A549 (cell line): ENCODE measurements around the gene PALLD.

Experiments used
- BCL3 ChIP-seq: fragments of >200 bp; sonication (Bioruptor Twin); formaldehyde crosslinking; IDR thresholded peaks from 3 replicates; pipeline ENCODE4 v1.6.1; 2016
- BHLHE40 ChIP-seq: IDR thresholded peaks from 2 replicates; pipeline ENCODE4 v1.6.1; 2012; ENCODE audit warnings: low read depth, low read length, inconsistent platforms
- E2F6 ChIP-seq: IDR thresholded peaks from 2 replicates; pipeline ENCODE4 v1.6.1; 2012; ENCODE audit warnings: low read depth, borderline replicate concordance
- ELK1 ChIP-seq: fragments of 150-350 bp; IDR thresholded peaks from 2 replicates; pipeline ENCODE4 v1.6.1; 2014; ENCODE audit warnings: low read depth, mild to moderate bottlenecking, low read length
- EP300 ChIP-seq, 2 experiments: fragments of >200 bp; sonication (Bioruptor Twin); formaldehyde crosslinking; IDR thresholded peaks; 2 replicates in 1 of 2; 3 replicates in 1 of 2; pipeline ENCODE4 v1.6.1; 2016 to 2017
- HOXA7 ChIP-seq: fragments of 250-450 bp; sonication (Bioruptor Pico); IDR thresholded peaks from 2 replicates; pipeline ENCODE4 v1.5.0; 2020; ENCODE audit warnings: mild to moderate bottlenecking, moderate library complexity
- JUN ChIP-seq, 2 experiments: fragments of >200 bp; sonication (Bioruptor Twin); formaldehyde crosslinking; IDR thresholded peaks; 2 replicates in 1 of 2; 3 replicates in 1 of 2; pipeline ENCODE4 v1.6.1; 2016 to 2017
- NPAS2 ChIP-seq: fragments of 250-450 bp; sonication (Bioruptor Pico); IDR thresholded peaks from 2 replicates; pipeline ENCODE4 v1.8.0; 2022; ENCODE audit warnings: mild to moderate bottlenecking, moderate library complexity, borderline replicate concordance
- POLR2A ChIP-seq: IDR thresholded peaks from 2 replicates; pipeline ENCODE4 v1.6.1; 2012; ENCODE audit warnings: mild to moderate bottlenecking, low read length
- TFCP2L1 ChIP-seq: fragments of 250-450 bp; sonication (Bioruptor Pico); IDR thresholded peaks from 2 replicates; pipeline ENCODE4 v1.5.0; 2021; ENCODE audit warnings: mild to moderate bottlenecking
- ZFP36 ChIP-seq: fragments of 450-650 bp; IDR thresholded peaks from 2 replicates; pipeline ENCODE4 v1.6.1; 2014; ENCODE audit warnings: borderline replicate concordance; ENCODE audit not compliant: partially characterized antibody
- ZSCAN20 ChIP-seq: fragments of 250-450 bp; sonication (Bioruptor Pico); IDR thresholded peaks from 2 replicates; pipeline ENCODE4 v1.8.0; 2022; ENCODE audit warnings: mild to moderate bottlenecking, moderate library complexity
- TF ChIP-seq, protein P1 (sequence below): fragments of >200 bp; sonication (Bioruptor Twin); formaldehyde crosslinking; IDR thresholded peaks from 3 replicates; pipeline ENCODE4 v1.5.1; 2016

- no peak for TF ChIP-seq TFCP2L1 (CRISPR knock-in tag)
- TF ChIP-seq, protein P1, sequence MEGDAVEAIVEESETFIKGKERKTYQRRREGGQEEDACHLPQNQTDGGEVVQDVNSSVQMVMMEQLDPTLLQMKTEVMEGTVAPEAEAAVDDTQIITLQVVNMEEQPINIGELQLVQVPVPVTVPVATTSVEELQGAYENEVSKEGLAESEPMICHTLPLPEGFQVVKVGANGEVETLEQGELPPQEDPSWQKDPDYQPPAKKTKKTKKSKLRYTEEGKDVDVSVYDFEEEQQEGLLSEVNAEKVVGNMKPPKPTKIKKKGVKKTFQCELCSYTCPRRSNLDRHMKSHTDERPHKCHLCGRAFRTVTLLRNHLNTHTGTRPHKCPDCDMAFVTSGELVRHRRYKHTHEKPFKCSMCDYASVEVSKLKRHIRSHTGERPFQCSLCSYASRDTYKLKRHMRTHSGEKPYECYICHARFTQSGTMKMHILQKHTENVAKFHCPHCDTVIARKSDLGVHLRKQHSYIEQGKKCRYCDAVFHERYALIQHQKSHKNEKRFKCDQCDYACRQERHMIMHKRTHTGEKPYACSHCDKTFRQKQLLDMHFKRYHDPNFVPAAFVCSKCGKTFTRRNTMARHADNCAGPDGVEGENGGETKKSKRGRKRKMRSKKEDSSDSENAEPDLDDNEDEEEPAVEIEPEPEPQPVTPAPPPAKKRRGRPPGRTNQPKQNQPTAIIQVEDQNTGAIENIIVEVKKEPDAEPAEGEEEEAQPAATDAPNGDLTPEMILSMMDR, result no peak
- TF ChIP-seq HOXA7, result no peak
- no peak for TF ChIP-seq BCL3
- no peak for TF ChIP-seq EP300 (IDR thresholded peaks at IDR 0.05)
- TF ChIP-seq ZFP36, result no peak
- TF ChIP-seq POLR2A, result no peak
- no peak for TF ChIP-seq ELK1
- no peak for TF ChIP-seq BHLHE40
- TF ChIP-seq E2F6, result no peak
- no peak for TF ChIP-seq ZSCAN20
- no peak for TF ChIP-seq JUN (IDR thresholded peaks at IDR 0.05)
- no peak for TF ChIP-seq NPAS2
Observed at GRCh38 chr4:168794881-168795280, 298.0 kb downstream of the PALLD start.
